Endothelial cell of umbilical vein (primary cell): ENCODE data around the gene RPGRIP1L. TPM values are rescaled to one million over a fixed set of nuclear protein-coding genes. Genes with fewer than 3 reads are reported as not detected.

Source experiments
- BruUV-seq: library from RNA; stranded (reverse); fragments of 400-500 nt; replicated peaks from 2 replicates; lab custom pipeline; 2021; lab: Mats Ljungman, UMichigan
- CTCF ChIA-PET: fragments of 300-600, 350-600 bp; sonication (Branson Sonifier 250); formaldehyde crosslinking; loops from one replicate; lab custom pipeline; 2021; ENCODE audit warnings: antibody characterized with exemption, inconsistent platforms; lab: Charles Lee
- POLR2A ChIA-PET: fragments of 300-600, 350-600 bp; sonication (Branson Sonifier 250); formaldehyde crosslinking; loops from one replicate; lab custom pipeline; 2021; ENCODE audit warnings: antibody characterized with exemption, inconsistent platforms; lab: Charles Lee
- DNase-seq: peaks from one replicate; pipeline ENCODE4 v3.0.0-alpha.2; 2011; ENCODE audit warnings: low read depth, low spot score
- FAIRE-seq: peaks from 2 replicates; lab custom pipeline; 2011; peaks lifted over from hg19 to GRCh38; lab: Jason Lieb, UNC
- H2AFZ ChIP-seq: 2 replicates; pipeline ENCODE4 v1.6.0; 2012; ENCODE audit warnings: low read depth, low read length, control low read depth, inconsistent platforms
- H3K27ac ChIP-seq: 2 replicates; pipeline ENCODE4 v1.5.1; 2011; ENCODE audit warnings: low read depth, mild to moderate bottlenecking, control low read depth, low read length, moderate library complexity; ENCODE audit not compliant: insufficient read depth
- H3K27me3 ChIP-seq, 2 experiments: 2 replicates each; pipeline versions ENCODE4 v1.6.0 to v1.6.1; 2011; ENCODE audit warnings: low read length in 2 of 2, mixed read lengths in 1 of 2; ENCODE audit not compliant: control insufficient read depth in 2 of 2, insufficient read depth in 2 of 2
- H3K36me3 ChIP-seq, 2 experiments: 2 replicates in 1 of 2; 3 replicates in 1 of 2; pipeline ENCODE4 v1.5.1; 2011; ENCODE audit warnings: low read length in 2 of 2, mild to moderate bottlenecking in 1 of 2, moderate library complexity in 1 of 2; ENCODE audit not compliant: control insufficient read depth in 2 of 2, insufficient read depth in 2 of 2; ENCODE audit errors: extremely low read depth in 1 of 2
- H3K4me1 ChIP-seq: 3 replicates; pipeline ENCODE4 v1.5.1; 2011; ENCODE audit warnings: mild to moderate bottlenecking, low read length; ENCODE audit not compliant: control insufficient read depth, insufficient read depth; ENCODE audit errors: extremely low read depth
- H3K4me2 ChIP-seq: 2 replicates; pipeline ENCODE4 v1.6.1; 2011; ENCODE audit warnings: low read length, control low read depth, mixed read lengths; ENCODE audit not compliant: insufficient read depth
- H3K4me3 ChIP-seq, 3 experiments: fragments of 200-600 bp in 1 of 3; sonication (generic), shearing (Covaris generic) in 1 of 3; replicated peaks in 1 of 3; 2 replicates each; pipeline ENCODE4 v1.5.1; 2011 to 2016; ENCODE audit warnings: control low read depth in 3 of 3, low read length in 3 of 3, mild to moderate bottlenecking in 2 of 3, inconsistent platforms in 1 of 3, low read depth in 1 of 3, moderate library complexity in 1 of 3; ENCODE audit not compliant: insufficient read depth in 1 of 3
- H3K79me2 ChIP-seq: 2 replicates; pipeline ENCODE4 v1.6.0; 2012; ENCODE audit warnings: low read length, inconsistent platforms; ENCODE audit not compliant: control insufficient read depth, insufficient read depth
- H3K9ac ChIP-seq: replicated peaks from 2 replicates; pipeline ENCODE3; 2011; ENCODE audit warnings: low read length, control low read depth; ENCODE audit not compliant: insufficient read depth; ENCODE audit errors: extremely low read depth
- H3K9me1 ChIP-seq: replicated peaks from 3 replicates; pipeline ENCODE4 v1.6.0; 2011; ENCODE audit warnings: mild to moderate bottlenecking, low read length; ENCODE audit not compliant: control insufficient read depth, insufficient read depth; ENCODE audit errors: extremely low read depth
- H3K9me3 ChIP-seq: replicated peaks from 2 replicates; pipeline ENCODE4 v1.5.1; 2012; ENCODE audit warnings: low read length, inconsistent platforms; ENCODE audit not compliant: control insufficient read depth, insufficient read depth
- H4K20me1 ChIP-seq: replicated peaks from 2 replicates; pipeline ENCODE3; 2011; ENCODE audit warnings: mild to moderate bottlenecking, low read length; ENCODE audit not compliant: control insufficient read depth, insufficient read depth; ENCODE audit errors: extremely low read depth
- EZH2 ChIP-seq: IDR thresholded peaks from 2 replicates; pipeline ENCODE4 v1.6.1; 2012; ENCODE audit warnings: borderline replicate concordance, low read depth, mild to moderate bottlenecking, moderate library complexity, low read length, inconsistent platforms; ENCODE audit not compliant: severe bottlenecking
- FOS ChIP-seq: IDR thresholded peaks from 2 replicates; pipeline ENCODE4 v1.6.1; 2011; ENCODE audit warnings: mild to moderate bottlenecking, low read length, moderate library complexity, borderline replicate concordance; ENCODE audit not compliant: insufficient read depth
- GATA2 ChIP-seq: IDR thresholded peaks from 2 replicates; pipeline ENCODE4 v1.7.0; 2011; ENCODE audit warnings: low read depth, mild to moderate bottlenecking, moderate library complexity, mixed read lengths, low read length; ENCODE audit not compliant: insufficient read length, insufficient read depth
- JUN ChIP-seq: IDR thresholded peaks from 2 replicates; pipeline ENCODE4 v1.6.1; 2011; ENCODE audit warnings: borderline replicate concordance, low read depth; ENCODE audit not compliant: insufficient read length, insufficient read depth
- MYC ChIP-seq: IDR thresholded peaks from one replicate; pipeline ENCODE4 v1.6.1; 2011; ENCODE audit warnings: mild to moderate bottlenecking, low read depth, low read length
- POLR2A ChIP-seq: IDR thresholded peaks from 2 replicates; pipeline ENCODE4 v1.6.1; 2012; ENCODE audit warnings: low read depth, mild to moderate bottlenecking, control low read depth, low read length
- POLR2AphosphoS5 ChIP-seq: IDR thresholded peaks from 2 replicates; pipeline ENCODE4 v1.6.1; 2012; ENCODE audit warnings: low read depth, mild to moderate bottlenecking, control low read depth, low read length, moderate library complexity; ENCODE audit not compliant: insufficient read depth
- dilution Hi-C: fragments of 300-500 bp; cut with MboI; formaldehyde crosslinking; loops from one replicate; pipeline ENCODE4 v1.15.0; 2019; ENCODE audit warnings: low sequenced_read_pairs; ENCODE audit not compliant: extremely low pct_ligation_motif_present
- intact Hi-C: fragments of 100-400 bp; cut with micrococcal nuclease; formaldehyde crosslinking; loops from one replicate; pipeline ENCODE4 v1.10.0; 2022
- polyA plus RNA-seq, 4 experiments: library from polyadenylated mRNA; depleted of rRNA in 3 of 4; stranded (reverse) in 3 of 4; unstranded in 1 of 4; fragments of >200 nt; gene quantifications; 2 replicates each; pipeline versions ENCODE4 v1.2.1 to v1.2.3, GENCODE V29; 2011 to 2012; ENCODE audit warnings: missing spikeins in 1 of 4
- total RNA-seq: library from RNA; stranded (reverse); gene quantifications from 2 replicates; pipeline ENCODE4 v1.2.3, GENCODE V29; 2021
- TF ChIP-seq, protein P1 (sequence below): IDR thresholded peaks from 2 replicates; pipeline ENCODE4 v1.6.1; 2011; ENCODE audit not compliant: insufficient read depth, insufficient read length
- TF ChIP-seq, protein P2 (sequence below), 2 donors: IDR thresholded peaks; 1 replicate in 1 of 2; 2 replicates in 1 of 2; pipeline ENCODE4 v1.5.1; 2011; ENCODE audit warnings: low read length in 2 of 2, mild to moderate bottlenecking in 2 of 2, moderate library complexity in 2 of 2, control low read depth in 1 of 2, inconsistent platforms in 1 of 2, low read depth in 1 of 2; ENCODE audit not compliant: insufficient read depth in 1 of 2; ENCODE audit errors: extremely low read depth in 1 of 2

Gene RPGRIP1L
- total and polyA plus RNA-seq, 2 donors (not counting 3 experiments of a cell fraction or from before 2014, with no cell fraction given), result 3.2 to 13.2 TPM

DNA sequence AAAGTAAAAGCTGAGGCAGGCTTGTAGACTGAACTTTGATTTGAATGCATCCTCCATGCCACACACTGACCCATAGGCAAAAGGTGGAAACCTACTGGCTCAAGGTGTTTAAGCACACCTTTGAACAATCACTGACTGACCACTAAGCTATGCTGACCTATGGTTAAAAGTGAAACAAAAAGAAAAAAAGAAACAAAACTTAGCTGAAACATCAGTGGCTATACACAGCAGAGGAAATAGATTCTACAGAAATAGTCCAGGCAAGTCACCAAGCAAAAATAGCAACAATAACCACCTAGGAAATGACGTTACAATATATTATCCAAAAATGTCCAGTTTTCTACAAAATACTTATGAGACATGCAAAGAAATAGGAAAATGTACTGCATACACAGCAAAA, 60.2 kb downstream of the RPGRIP1L start:
- no peak overlapping the region for H2AFZ ChIP-seq
- H3K9me1 ChIP-seq, result no peaks in the 10 kb centered on the region
- H3K4me3 ChIP-seq, result no peak overlapping the region
- H3K27ac ChIP-seq, result no peak overlapping the region
- ChIA-PET CTCF (interaction anchor here (0.7 kb wide), 1 partner anchor 8 kb away, joined by 3 read pairs; no protein-coding TSS in a partner anchor), POLR2A (no interaction called here)
- DNase-seq (no peak), FAIRE-seq (no peak)
- intact Hi-C loops, result no loop called here
- no peaks in the 10 kb centered on the region for H3K4me1 ChIP-seq
- no peaks in the 10 kb centered on the region for H3K27me3 ChIP-seq
- dilution Hi-C loops, result no loop called here
- no peaks in the 10 kb centered on the region for H3K79me2 ChIP-seq
- no peaks in the 10 kb centered on the region for H4K20me1 ChIP-seq
- H3K4me2 ChIP-seq, result no peak overlapping the region
- no peak overlapping the region for H3K9ac ChIP-seq
- BruUV-seq, result no TSS peak
- no peaks in the 10 kb centered on the region for H3K36me3 ChIP-seq
- H3K9me3 ChIP-seq, result no peaks in the 10 kb centered on the region
- no peak for TF ChIP-seq EZH2
- no peak for TF ChIP-seq POLR2A
- TF ChIP-seq, protein P1, sequence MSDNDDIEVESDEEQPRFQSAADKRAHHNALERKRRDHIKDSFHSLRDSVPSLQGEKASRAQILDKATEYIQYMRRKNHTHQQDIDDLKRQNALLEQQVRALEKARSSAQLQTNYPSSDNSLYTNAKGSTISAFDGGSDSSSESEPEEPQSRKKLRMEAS, result no peak
- no peak for TF ChIP-seq POLR2AphosphoS5
- TF ChIP-seq, protein P2, sequence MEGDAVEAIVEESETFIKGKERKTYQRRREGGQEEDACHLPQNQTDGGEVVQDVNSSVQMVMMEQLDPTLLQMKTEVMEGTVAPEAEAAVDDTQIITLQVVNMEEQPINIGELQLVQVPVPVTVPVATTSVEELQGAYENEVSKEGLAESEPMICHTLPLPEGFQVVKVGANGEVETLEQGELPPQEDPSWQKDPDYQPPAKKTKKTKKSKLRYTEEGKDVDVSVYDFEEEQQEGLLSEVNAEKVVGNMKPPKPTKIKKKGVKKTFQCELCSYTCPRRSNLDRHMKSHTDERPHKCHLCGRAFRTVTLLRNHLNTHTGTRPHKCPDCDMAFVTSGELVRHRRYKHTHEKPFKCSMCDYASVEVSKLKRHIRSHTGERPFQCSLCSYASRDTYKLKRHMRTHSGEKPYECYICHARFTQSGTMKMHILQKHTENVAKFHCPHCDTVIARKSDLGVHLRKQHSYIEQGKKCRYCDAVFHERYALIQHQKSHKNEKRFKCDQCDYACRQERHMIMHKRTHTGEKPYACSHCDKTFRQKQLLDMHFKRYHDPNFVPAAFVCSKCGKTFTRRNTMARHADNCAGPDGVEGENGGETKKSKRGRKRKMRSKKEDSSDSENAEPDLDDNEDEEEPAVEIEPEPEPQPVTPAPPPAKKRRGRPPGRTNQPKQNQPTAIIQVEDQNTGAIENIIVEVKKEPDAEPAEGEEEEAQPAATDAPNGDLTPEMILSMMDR (IDR thresholded peaks at IDR 0.05; ENCODE audit: extremely low read depth in 1 of 2, insufficient read depth in 1 of 2, low read depth in 1 of 2, low read length in 2 of 2), result no peak
- TF ChIP-seq GATA2, result no peak
- no peak for TF ChIP-seq MYC
- no peak for TF ChIP-seq JUN
- no peak for TF ChIP-seq FOS
